ENCODE results near the gene EFL1. TPM values are rescaled to one million over a fixed set of nuclear protein-coding genes. Genes with fewer than 3 reads are reported as not detected.

The EFL1 gene
- total and polyA plus RNA-seq, 2 of the 8 experiments (the other 6 are each of a cell fraction or from before 2014, with no cell fraction given): 10.8 to 31.5 TPM

- no peak overlapping the region for H4K91ac ChIP-seq (replicated peaks; ENCODE audit: insufficient read length, low read length)
- no peak overlapping the region for H3K4me3 ChIP-seq (ENCODE audit: extremely low read depth in 1 of 4, insufficient read depth in 2 of 4, low read depth in 3 of 4, low read length in 4 of 4)
- no peaks in the 10 kb centered on the region for H3K4me1 ChIP-seq (replicated peaks in 1 of 4; ENCODE audit: control insufficient read depth in 3 of 4, insufficient read depth in 4 of 4, low read length in 3 of 4)
- H3K36me3 ChIP-seq (ENCODE audit: control insufficient read depth in 2 of 4, insufficient read depth in 4 of 4, low read length in 3 of 4): peaks cover 0 to 11% (median 3%) of the 10 kb centered on the region in 4 experiments; a peak in 5 of 8 replicates
- no peak for FAIRE-seq
- H3K23me2 ChIP-seq (ENCODE audit: low read depth, low read length): no peaks in the 10 kb centered on the region
- H3K56ac ChIP-seq (replicated peaks; ENCODE audit: insufficient read length, low read depth, low read length): no peak overlapping the region
- H4K8ac ChIP-seq (ENCODE audit: extremely low read depth, insufficient read depth, low read length): no peak overlapping the region
- no peak overlapping the region for H3K9ac ChIP-seq (replicated peaks in 1 of 4; ENCODE audit: extremely low read depth in 1 of 4, low read depth in 3 of 4, low read length in 3 of 4)
- WGBS, 2 experiments (ENCODE audit: extremely low coverage in 1 of 2, insufficient coverage in 1 of 2, insufficient read length in 1 of 2, insufficient replicate concordance in 2 of 2, low coverage in 1 of 2, low lambda C conversion rate in 2 of 2, missing lambda C conversion rate in 1 of 2): 90% methylated on average over 3 of the region's 3 CpGs; no CpG with 5 or more reads in 1 of the 2 experiments
- no peak overlapping the region for H3K18ac ChIP-seq (ENCODE audit: extremely low read depth, low read length)
- H2AFZ ChIP-seq (ENCODE audit: low read length): no peak overlapping the region
- ChIA-PET POLR2A (ENCODE audit: partially characterized antibody) (no interaction called here), CTCF (ENCODE audit: partially characterized antibody) (interaction anchor here (0.7 kb wide), 1 partner anchor 867 kb away, joined by 4 read pairs; no protein-coding TSS in a partner anchor)
- no peak overlapping the region for H3K4me2 ChIP-seq (ENCODE audit: insufficient read depth in 1 of 2, low read depth in 2 of 2, low read length in 2 of 2)
- no peaks in the 10 kb centered on the region for H3K79me1 ChIP-seq (ENCODE audit: low read depth, low read length)
- no peaks in the 10 kb centered on the region for H4K20me1 ChIP-seq (replicated peaks in 1 of 2; ENCODE audit: control insufficient read depth in 1 of 2, insufficient read depth in 2 of 2, low read length in 2 of 2)
- DNase-seq (ENCODE audit: low read depth in 1 of 2, low spot score in 2 of 2): no peak
- no peak overlapping the region for H3K4ac ChIP-seq (replicated peaks; ENCODE audit: insufficient read length, low read depth, low read length)
- H2BK12ac ChIP-seq (ENCODE audit: low read depth, low read length): no peak overlapping the region
- H3K27me3 ChIP-seq (replicated peaks in 1 of 4; ENCODE audit: control insufficient read depth in 3 of 4, extremely low read depth in 1 of 4, insufficient read depth in 3 of 4, low read length in 3 of 4): no peaks in the 10 kb centered on the region
- no peak overlapping the region for H2BK120ac ChIP-seq (replicated peaks; ENCODE audit: low read depth, low read length)
- H2AK5ac ChIP-seq (ENCODE audit: low read depth, low read length): no peak overlapping the region
- no peak overlapping the region for H2BK15ac ChIP-seq (ENCODE audit: low read length)
- no peak overlapping the region for H3K23ac ChIP-seq (ENCODE audit: insufficient read length)
- no peaks in the 10 kb centered on the region for H3K9me3 ChIP-seq (ENCODE audit: insufficient read depth in 2 of 2, low read depth in 1 of 2, low read length in 1 of 2)
- no peak overlapping the region for H3K27ac ChIP-seq (ENCODE audit: low read depth, low read length)
- no peak overlapping the region for H3K14ac ChIP-seq (ENCODE audit: insufficient read length)
- H2BK20ac ChIP-seq (ENCODE audit: low read length): no peak overlapping the region
- no peak overlapping the region for H2BK5ac ChIP-seq (ENCODE audit: low read depth, low read length)
- no peaks in the 10 kb centered on the region for H3K79me2 ChIP-seq (ENCODE audit: control insufficient read depth in 1 of 2, insufficient read depth in 2 of 2, low read length in 2 of 2)
- no peak overlapping the region for H4K5ac ChIP-seq (ENCODE audit: insufficient read length, low read depth, low read length)
Measured at GRCh38 chr15:82146576-82146975, 116.0 kb downstream of the EFL1 start.
